Liver (tissue), 3 donors: Measurements from ENCODE around the gene SERP2.

Source experiments
- GABPA ChIP-seq, 2 donors: IDR thresholded peaks in 1 of 2; conservative IDR thresholded peaks in 1 of 2; 2 replicates each; pipeline ENCODE4 v1.6.1; 2016; ENCODE audit warnings: antibody characterized with exemption in 2 of 2, mild to moderate bottlenecking in 1 of 2, moderate library complexity in 1 of 2
- HNF4A ChIP-seq, 2 donors: conservative IDR thresholded peaks; 2 replicates each; pipeline ENCODE4 v1.6.1; 2016; ENCODE audit warnings: antibody characterized with exemption in 2 of 2, mild to moderate bottlenecking in 2 of 2
- RAD21 ChIP-seq, 2 donors: IDR thresholded peaks; 2 replicates each; pipeline ENCODE4 v1.6.1; 2016; ENCODE audit warnings: antibody characterized with exemption in 2 of 2, mild to moderate bottlenecking in 2 of 2
- RXRA ChIP-seq, 2 donors: IDR thresholded peaks; 2 replicates each; pipeline ENCODE4 v1.6.1; 2017 to 2018; ENCODE audit warnings: antibody characterized with exemption in 2 of 2, mild to moderate bottlenecking in 1 of 2
- TAF1 ChIP-seq: conservative IDR thresholded peaks from 2 replicates; pipeline ENCODE4 v1.6.1; 2016; ENCODE audit warnings: antibody characterized with exemption, mild to moderate bottlenecking
- TF ChIP-seq, protein P1 (sequence below): fragments of 150-350 bp; IDR thresholded peaks from 2 replicates; pipeline ENCODE4 v1.5.1; 2017; ENCODE audit warnings: improper control_type of control experiment, low read depth, low read length; ENCODE audit not compliant: missing input control
- TF ChIP-seq, protein P2 (sequence below): IDR thresholded peaks from 2 replicates; pipeline ENCODE4 v1.6.1; 2016; ENCODE audit warnings: antibody characterized with exemption
- donor health status: healthy.
- donor health status: healthy.

DNA sequence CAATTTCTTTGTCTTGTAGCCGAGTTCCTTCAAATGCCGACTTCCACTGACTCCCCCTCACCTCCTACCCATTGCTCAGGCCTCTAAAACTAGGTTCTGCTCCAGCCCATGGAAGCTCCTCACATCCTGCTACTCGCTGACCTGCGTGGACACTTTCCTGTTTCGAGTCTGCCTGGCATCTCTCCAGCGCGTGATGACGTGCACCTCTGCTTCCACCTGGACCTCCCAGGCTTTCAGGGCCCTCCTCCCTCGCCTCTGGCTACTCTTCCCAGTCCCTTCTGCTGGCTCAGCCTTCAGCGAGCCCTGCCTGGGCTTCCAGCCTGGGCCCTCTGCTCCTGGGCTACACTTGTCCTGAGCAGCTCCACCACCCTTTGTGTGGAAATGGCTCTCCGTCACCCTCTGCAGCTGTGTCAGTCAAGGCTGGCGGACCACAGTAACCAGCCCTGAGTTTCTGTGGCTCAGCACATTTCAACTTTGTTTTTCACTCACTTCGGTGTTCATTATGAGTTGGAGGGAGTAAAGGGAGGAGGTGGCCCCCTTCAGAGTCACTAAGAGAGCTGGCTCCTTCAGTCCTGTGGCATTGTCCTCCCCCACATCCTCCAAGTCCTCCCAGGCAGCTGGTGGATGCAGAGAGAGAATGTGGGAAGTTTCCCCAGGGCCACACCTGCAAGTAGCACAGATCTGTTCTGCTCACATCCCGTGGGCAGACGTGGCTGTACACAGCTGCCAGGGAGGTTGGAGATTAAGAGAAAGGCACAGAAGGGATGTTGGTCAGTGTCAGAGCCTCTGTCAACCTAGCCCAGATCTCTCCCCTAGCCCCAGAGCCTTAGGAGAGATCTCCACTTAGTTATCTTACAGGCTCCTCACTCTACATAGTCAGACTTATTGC, 49.4 kb downstream of the SERP2 start:
- TF ChIP-seq, protein P1, sequence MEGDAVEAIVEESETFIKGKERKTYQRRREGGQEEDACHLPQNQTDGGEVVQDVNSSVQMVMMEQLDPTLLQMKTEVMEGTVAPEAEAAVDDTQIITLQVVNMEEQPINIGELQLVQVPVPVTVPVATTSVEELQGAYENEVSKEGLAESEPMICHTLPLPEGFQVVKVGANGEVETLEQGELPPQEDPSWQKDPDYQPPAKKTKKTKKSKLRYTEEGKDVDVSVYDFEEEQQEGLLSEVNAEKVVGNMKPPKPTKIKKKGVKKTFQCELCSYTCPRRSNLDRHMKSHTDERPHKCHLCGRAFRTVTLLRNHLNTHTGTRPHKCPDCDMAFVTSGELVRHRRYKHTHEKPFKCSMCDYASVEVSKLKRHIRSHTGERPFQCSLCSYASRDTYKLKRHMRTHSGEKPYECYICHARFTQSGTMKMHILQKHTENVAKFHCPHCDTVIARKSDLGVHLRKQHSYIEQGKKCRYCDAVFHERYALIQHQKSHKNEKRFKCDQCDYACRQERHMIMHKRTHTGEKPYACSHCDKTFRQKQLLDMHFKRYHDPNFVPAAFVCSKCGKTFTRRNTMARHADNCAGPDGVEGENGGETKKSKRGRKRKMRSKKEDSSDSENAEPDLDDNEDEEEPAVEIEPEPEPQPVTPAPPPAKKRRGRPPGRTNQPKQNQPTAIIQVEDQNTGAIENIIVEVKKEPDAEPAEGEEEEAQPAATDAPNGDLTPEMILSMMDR, result no peak
- TF ChIP-seq GABPA (IDR thresholded peaks at IDR 0.05 in 1 of 2, conservative IDR thresholded peaks at IDR 0.05 in 1 of 2), result no peak
- no peak for TF ChIP-seq RAD21 (IDR thresholded peaks at IDR 0.05)
- no peak for TF ChIP-seq RXRA (IDR thresholded peaks at IDR 0.05)
- TF ChIP-seq, protein P2, sequence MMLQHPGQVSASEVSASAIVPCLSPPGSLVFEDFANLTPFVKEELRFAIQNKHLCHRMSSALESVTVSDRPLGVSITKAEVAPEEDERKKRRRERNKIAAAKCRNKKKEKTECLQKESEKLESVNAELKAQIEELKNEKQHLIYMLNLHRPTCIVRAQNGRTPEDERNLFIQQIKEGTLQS, result no peak
- TF ChIP-seq TAF1, result no peak
- TF ChIP-seq HNF4A (conservative IDR thresholded peaks at IDR 0.05), result no peak
